HG03342 (cell line): Measurements from ENCODE around the gene REPIN1.

Experiments used
- ATAC-seq: cut with Tn5 transposase; IDR thresholded peaks from one replicate; pipeline ENCODE4 v1.9.1; 2021; ENCODE audit warnings: mild to moderate bottlenecking, moderate library complexity; ENCODE audit not compliant: unreplicated experiment

REPIN1 gene

GRCh38 chr7:150420242-150420641, 51.6 kb downstream of the REPIN1 start:
- ATAC-seq, result no peak

- peak; percentile 96 for ATAC-seq
Observed at GRCh38 chr7:150420987-150421674, 52.5 kb downstream of the REPIN1 start.

- ATAC-seq, result no peak
Observed at GRCh38 chr7:150421831-150422230, 53.2 kb downstream of the REPIN1 start.
